Neuronal stem cell (in vitro differentiated cells): ENCODE measurements around the gene PVALB. TPM values are rescaled to one million over a fixed set of nuclear protein-coding genes. Genes with fewer than 3 reads are reported as not detected.

Source experiments
- DNase-seq: peaks from one replicate; pipeline ENCODE4 v3.0.0-alpha.2; 2013; ENCODE audit warnings: low spot score
- H2AFZ ChIP-seq: one replicate; pipeline ENCODE4 v1.6.1; 2013; ENCODE audit warnings: mild to moderate bottlenecking, low read length, inconsistent platforms
- H2AK5ac ChIP-seq: 2 replicates; pipeline ENCODE4 v1.6.1; 2013; ENCODE audit warnings: low read depth, mild to moderate bottlenecking, inconsistent platforms, low read length, moderate library complexity, mixed read lengths
- H2BK120ac ChIP-seq: 2 replicates; pipeline ENCODE4 v1.6.1; 2013; ENCODE audit warnings: low read depth, mild to moderate bottlenecking, inconsistent platforms, low read length, moderate library complexity, mixed read lengths
- H2BK12ac ChIP-seq: one replicate; pipeline ENCODE4 v1.6.1; 2013; ENCODE audit warnings: low read length, inconsistent platforms
- H2BK15ac ChIP-seq: 2 replicates; pipeline ENCODE4 v1.6.1; 2013; ENCODE audit warnings: mild to moderate bottlenecking, low read length, inconsistent platforms, mixed read lengths
- H2BK5ac ChIP-seq: one replicate; pipeline ENCODE4 v1.6.1; 2013; ENCODE audit warnings: inconsistent platforms, mild to moderate bottlenecking, low read length, moderate library complexity
- H3K14ac ChIP-seq: one replicate; pipeline ENCODE4 v1.6.1; 2013; ENCODE audit warnings: low read length, inconsistent platforms
- H3K18ac ChIP-seq: 2 replicates; pipeline ENCODE4 v1.6.1; 2013; ENCODE audit warnings: low read length, inconsistent platforms
- H3K23ac ChIP-seq: 2 replicates; pipeline ENCODE4 v1.6.1; 2013; ENCODE audit warnings: low read depth, mild to moderate bottlenecking, mixed read lengths, low read length, inconsistent platforms; ENCODE audit not compliant: poor library complexity
- H3K27ac ChIP-seq: replicated peaks from 3 replicates; pipeline ENCODE4 v1.5.1; 2013; ENCODE audit warnings: low read length, inconsistent platforms
- H3K27me3 ChIP-seq, 3 experiments: 2 replicates each; pipeline ENCODE4 v1.6.1; 2013; ENCODE audit warnings: low read length in 3 of 3, mild to moderate bottlenecking in 2 of 3, inconsistent platforms in 1 of 3, low read depth in 1 of 3, mixed read lengths in 1 of 3, moderate library complexity in 1 of 3; ENCODE audit not compliant: control insufficient read depth in 3 of 3, insufficient read depth in 3 of 3
- H3K36me3 ChIP-seq, 2 donors: replicated peaks in 1 of 2; 2 replicates each; pipeline ENCODE4 v1.6.1; 2013; ENCODE audit warnings: low read length in 2 of 2; ENCODE audit not compliant: control insufficient read depth in 2 of 2, insufficient read depth in 2 of 2
- H3K4ac ChIP-seq: 2 replicates; pipeline ENCODE4 v1.6.1; 2013; ENCODE audit warnings: inconsistent platforms, mild to moderate bottlenecking, low read length, moderate library complexity
- H3K4me1 ChIP-seq, 2 donors: 1 replicate in 1 of 2; 2 replicates in 1 of 2; pipeline ENCODE4 v1.6.1; 2013; ENCODE audit warnings: low read length in 2 of 2, low read depth in 1 of 2; ENCODE audit not compliant: control insufficient read depth in 2 of 2, insufficient read depth in 1 of 2
- H3K4me2 ChIP-seq: one replicate; pipeline ENCODE4 v1.6.1; 2013; ENCODE audit warnings: mild to moderate bottlenecking, low read length, inconsistent platforms; ENCODE audit not compliant: insufficient read depth, poor library complexity, severe bottlenecking
- H3K4me3 ChIP-seq, 2 donors: 2 replicates each; pipeline ENCODE4 v1.5.1; 2013; ENCODE audit warnings: low read length in 2 of 2, mild to moderate bottlenecking in 2 of 2, inconsistent platforms in 1 of 2, moderate library complexity in 1 of 2
- H3K79me1 ChIP-seq: one replicate; pipeline ENCODE4 v1.6.1; 2013; ENCODE audit warnings: low read depth, mild to moderate bottlenecking, inconsistent platforms, low read length, moderate library complexity
- H3K9ac ChIP-seq: one replicate; pipeline ENCODE4 v1.6.1; 2013; ENCODE audit warnings: mild to moderate bottlenecking, low read depth, low read length, inconsistent platforms; ENCODE audit not compliant: poor library complexity
- H3K9me3 ChIP-seq, 2 donors: replicated peaks in 1 of 2; 2 replicates each; pipeline versions ENCODE3 to v1.6.1; 2013; ENCODE audit warnings: low read length in 2 of 2, mild to moderate bottlenecking in 2 of 2, inconsistent platforms in 1 of 2, low read depth in 1 of 2, mixed read lengths in 1 of 2, moderate library complexity in 1 of 2; ENCODE audit not compliant: control insufficient read depth in 2 of 2, insufficient read depth in 1 of 2
- H4K8ac ChIP-seq: one replicate; pipeline ENCODE4 v1.6.1; 2013; ENCODE audit warnings: low read depth, mild to moderate bottlenecking, inconsistent platforms, low read length, moderate library complexity
- H4K91ac ChIP-seq: one replicate; pipeline ENCODE4 v1.6.1; 2013; ENCODE audit warnings: low read length, low read depth, mild to moderate bottlenecking, inconsistent platforms; ENCODE audit not compliant: poor library complexity
- WGBS, 2 donors: extraction: QIAGEN DNeasy Blood & Tissue Kit; methylation state at CpG; one replicate each; pipeline ENCODE4 v1.1.7; 2013; ENCODE audit warnings: missing lambda C conversion rate in 2 of 2, mixed read lengths in 1 of 2; ENCODE audit not compliant: insufficient read length in 2 of 2, insufficient replicate concordance in 1 of 2; ENCODE audit errors: extremely low coverage in 2 of 2; 5-methylcytosine and 5-hydroxymethylcytosine counted together
- polyA plus RNA-seq, 2 experiments: library from polyadenylated mRNA; stranded (reverse); fragments of 200-250 nt; gene quantifications; one replicate each; pipeline ENCODE4 v1.2.3, GENCODE V29; 2013

The PVALB gene
- 7.0 TPM for polyA plus RNA-seq (2013, experiment 1 of 2)
- polyA plus RNA-seq (2013, experiment 2 of 2): 5.6 TPM

GRCh38 chr22:36816636-36817524 is at the start of gene PVALB:
Gene PVALB, minus strand, starts transcription at chr22:36817035. Its CDS starts 30 bp downstream, at chr22:36817005.
- Histone ChIP-seq H2BK15ac (peak within 1 kb of the TSS; percentile 86), H4K91ac (no peak within 1 kb of the TSS), H3K4me2 (peak within 1 kb of the TSS; percentile 79), H3K4me3 (peak within 1 kb of the TSS; percentile 61 to 71), H3K79me1 (no peaks in the 10 kb centered on the region), H3K23ac (peak within 1 kb of the TSS; percentile 40), H2BK12ac (peak within 1 kb of the TSS; percentile 58), H3K14ac (peak within 1 kb of the TSS; percentile 78), H2BK120ac (peak within 1 kb of the TSS; percentile 32), H3K4ac (no peak within 1 kb of the TSS), H3K4me1 (peaks cover 11 to 28% of the 10 kb centered on the region in 2 donors), H2AFZ (peak within 1 kb of the TSS; percentile 94), H3K36me3 (peaks cover 0 to 30% of the 10 kb centered on the region in 2 donors), H3K27ac (no peak within 1 kb of the TSS), H4K8ac (no peak within 1 kb of the TSS), H3K27me3 (peaks cover 6 to 43% (median 11%) of the 10 kb centered on the region in 3 experiments), H2AK5ac (peak within 1 kb of the TSS; percentile 82), H2BK5ac (peak within 1 kb of the TSS; percentile 30), H3K9ac (peak within 1 kb of the TSS; percentile 70), H3K9me3 (no peaks in the 10 kb centered on the region), H3K18ac (peak within 1 kb of the TSS; percentile 92)
- WGBS, 2 donors: no CpG with 5 or more reads among the region's 75 CpGs
- no peak for DNase-seq

GRCh38 chr22:36865346-36865745 is 48.5 kb upstream of the PVALB start:
- DNase-seq: no peak

GRCh38 chr22:36864454-36865215 is 47.8 kb upstream of the PVALB start:
- Histone ChIP-seq H3K4me2 (no peak overlapping the region), H2BK12ac (no peak overlapping the region), H3K4ac (no peak overlapping the region), H3K27me3 (peaks cover 0 to 40% (median 0%) of the 10 kb centered on the region in 3 experiments), H4K91ac (no peak overlapping the region), H3K79me1 (no peaks in the 10 kb centered on the region), H3K23ac (peak overlapping the region; percentile 27), H4K8ac (no peak overlapping the region), H3K14ac (no peak overlapping the region), H3K18ac (no peak overlapping the region), H2AK5ac (no peak overlapping the region), H2BK120ac (no peak overlapping the region), H3K4me3 (no peak overlapping the region), H3K27ac (no peak overlapping the region), H3K4me1 (no peaks in the 10 kb centered on the region), H3K9me3 (no peaks in the 10 kb centered on the region), H2BK5ac (no peak overlapping the region), H2BK15ac (no peak overlapping the region), H2AFZ (no peak overlapping the region), H3K9ac (no peak overlapping the region), H3K36me3 (no peaks in the 10 kb centered on the region)
- WGBS, 2 donors: no CpG with 5 or more reads among the region's 14 CpGs
- DNase-seq: no peak

More at GRCh38 chr22:36865346-36865745, 48.5 kb upstream of the PVALB start:
- Histone ChIP-seq H3K27me3 (peaks cover 0 to 40% (median 0%) of the 10 kb centered on the region in 3 experiments), H3K27ac (no peak overlapping the region), H3K36me3 (no peaks in the 10 kb centered on the region), H3K79me1 (no peaks in the 10 kb centered on the region), H2AK5ac (no peak overlapping the region), H3K9me3 (no peaks in the 10 kb centered on the region), H2BK15ac (no peak overlapping the region), H2AFZ (no peak overlapping the region), H2BK5ac (no peak overlapping the region), H3K4me1 (no peaks in the 10 kb centered on the region), H2BK12ac (no peak overlapping the region), H4K8ac (no peak overlapping the region), H3K18ac (no peak overlapping the region), H4K91ac (no peak overlapping the region), H3K4me3 (no peak overlapping the region), H3K4ac (no peak overlapping the region), H2BK120ac (no peak overlapping the region), H3K9ac (no peak overlapping the region), H3K4me2 (no peak overlapping the region), H3K14ac (no peak overlapping the region), H3K23ac (peak overlapping the region; percentile 27)
- no CpG with 5 or more reads among the region's 13 CpGs for WGBS, 2 donors

DNA sequence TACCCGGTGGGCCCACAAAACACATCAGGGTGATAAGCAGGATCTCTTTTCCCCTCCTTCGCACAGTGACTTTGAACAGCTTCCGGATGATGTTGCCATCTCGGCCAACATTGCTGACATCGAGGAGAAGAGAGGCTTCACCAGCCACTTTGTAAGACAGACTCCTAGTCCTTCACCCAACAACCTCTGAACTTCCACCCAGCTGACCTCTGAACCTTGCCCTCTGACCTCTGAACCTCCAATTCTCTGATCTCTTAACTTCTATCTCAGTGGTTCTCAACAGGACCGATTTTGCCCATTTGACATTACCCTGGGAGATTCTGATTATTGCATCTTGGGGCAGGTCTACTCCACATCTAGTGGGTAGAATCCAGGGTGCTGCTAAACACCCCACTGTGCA is 47.1 kb upstream of the PVALB start:
- no peak overlapping the region for H2BK15ac ChIP-seq
- H3K79me1 ChIP-seq: no peaks in the 10 kb centered on the region
- no peak overlapping the region for H3K4me3 ChIP-seq
- H3K18ac ChIP-seq: no peak overlapping the region
- no peak overlapping the region for H3K14ac ChIP-seq
- no peak overlapping the region for H2AFZ ChIP-seq
- H3K23ac ChIP-seq: no peak overlapping the region
- no peaks in the 10 kb centered on the region for H3K36me3 ChIP-seq
- whole genome bisulfite sequencing, 2 donors: no CpG with 5 or more reads among the region's 6 CpGs
- no peak overlapping the region for H3K27ac ChIP-seq
- H3K9ac ChIP-seq: no peak overlapping the region
- no peak for DNase-seq
- H4K8ac ChIP-seq: no peak overlapping the region
- no peak overlapping the region for H2BK5ac ChIP-seq
- no peak overlapping the region for H4K91ac ChIP-seq
- no peak overlapping the region for H2BK12ac ChIP-seq
- no peaks in the 10 kb centered on the region for H3K4me1 ChIP-seq
- H3K9me3 ChIP-seq: no peaks in the 10 kb centered on the region
- no peak overlapping the region for H2BK120ac ChIP-seq
- H2AK5ac ChIP-seq: no peak overlapping the region
- no peak overlapping the region for H3K4ac ChIP-seq
- H3K27me3 ChIP-seq: peaks cover 0 to 44% (median 0%) of the 10 kb centered on the region in 3 experiments
- no peak overlapping the region for H3K4me2 ChIP-seq
